CD4-positive, alpha-beta T cell treated with Interferon alpha-2 for 1 hour (primary cell): ENCODE measurements around the gene DYNLT3.
A peak's percentile ranks its signal among the peaks of the same experiment; 100 is the strongest.

Experiments
- DNase-seq, 2 donors: peaks; one replicate each; pipeline ENCODE4 v3.0.0-alpha.2; 2020 to 2022

DYNLT3 gene

GRCh38 chrX:37834937-37835336 is 12.4 kb downstream of the DYNLT3 start:
- DNase-seq = no peak

GRCh38 chrX:37830371-37830770 is 17.0 kb downstream of the DYNLT3 start:
- DNase-seq = no peak

GRCh38 chrX:37829721-37830120 is 17.6 kb downstream of the DYNLT3 start:
- DNase-seq = no peak

- peak; percentile 59 to 72 for DNase-seq
These were observed 22.0 kb downstream of the DYNLT3 start for GRCh38 chrX:37825215-37825842.

GRCh38 chrX:37824491-37825214 is 22.7 kb downstream of the DYNLT3 start:
- no peak for DNase-seq

- no peak for DNase-seq
These were observed 26.7 kb downstream of the DYNLT3 start for GRCh38 chrX:37820646-37821045.

GRCh38 chrX:37818031-37818430 is 29.3 kb downstream of the DYNLT3 start:
- peak in 1 of 2 donors; percentile 7 for DNase-seq

- DNase-seq = no peak
These were observed 29.8 kb downstream of the DYNLT3 start for GRCh38 chrX:37817579-37817978.

- DNase-seq = no peak
These were observed 30.2 kb downstream of the DYNLT3 start for GRCh38 chrX:37817176-37817575.

- DNase-seq = no peak
These were observed 30.6 kb downstream of the DYNLT3 start for GRCh38 chrX:37816766-37817165.

- DNase-seq = no peak
These were observed 32.0 kb downstream of the DYNLT3 start for GRCh38 chrX:37815366-37815765.

GRCh38 chrX:37813570-37813969 is 33.8 kb downstream of the DYNLT3 start:
- DNase-seq = no peak

GRCh38 chrX:37812110-37812509 is 35.3 kb downstream of the DYNLT3 start:
- no peak for DNase-seq

GRCh38 chrX:37809970-37810369 is 37.4 kb downstream of the DYNLT3 start:
- DNase-seq = no peak

- DNase-seq = no peak
These were observed 44.3 kb downstream of the DYNLT3 start for GRCh38 chrX:37803057-37803456.

GRCh38 chrX:37802028-37802427 is 45.3 kb downstream of the DYNLT3 start:
- DNase-seq = no peak

- no peak for DNase-seq
These were observed 46.7 kb downstream of the DYNLT3 start for GRCh38 chrX:37800717-37801116.

- DNase-seq = no peak
These were observed 47.4 kb downstream of the DYNLT3 start for GRCh38 chrX:37799936-37800335.

GRCh38 chrX:37796805-37797204 is 50.6 kb downstream of the DYNLT3 start:
- peak in 1 of 2 donors; percentile 57 for DNase-seq

GRCh38 chrX:37796310-37796709 is 51.1 kb downstream of the DYNLT3 start:
- DNase-seq = no peak
